HG02938 (cell line): ENCODE measurements around the gene SNX33.
"Not testable (repeated sequence)": the region's sequence is repeated elsewhere in the genome, so short reads cannot be mapped to it uniquely, and the experiment has no call there.

Experiments used
- ATAC-seq: cut with Tn5 transposase; IDR thresholded peaks from one replicate; pipeline ENCODE4 v1.9.1; 2021; ENCODE audit warnings: mild to moderate bottlenecking, moderate library complexity; ENCODE audit not compliant: unreplicated experiment

SNX33 gene, protein sequence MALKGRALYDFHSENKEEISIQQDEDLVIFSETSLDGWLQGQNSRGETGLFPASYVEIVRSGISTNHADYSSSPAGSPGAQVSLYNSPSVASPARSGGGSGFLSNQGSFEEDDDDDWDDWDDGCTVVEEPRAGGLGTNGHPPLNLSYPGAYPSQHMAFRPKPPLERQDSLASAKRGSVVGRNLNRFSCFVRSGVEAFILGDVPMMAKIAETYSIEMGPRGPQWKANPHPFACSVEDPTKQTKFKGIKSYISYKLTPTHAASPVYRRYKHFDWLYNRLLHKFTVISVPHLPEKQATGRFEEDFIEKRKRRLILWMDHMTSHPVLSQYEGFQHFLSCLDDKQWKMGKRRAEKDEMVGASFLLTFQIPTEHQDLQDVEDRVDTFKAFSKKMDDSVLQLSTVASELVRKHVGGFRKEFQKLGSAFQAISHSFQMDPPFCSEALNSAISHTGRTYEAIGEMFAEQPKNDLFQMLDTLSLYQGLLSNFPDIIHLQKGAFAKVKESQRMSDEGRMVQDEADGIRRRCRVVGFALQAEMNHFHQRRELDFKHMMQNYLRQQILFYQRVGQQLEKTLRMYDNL

DNA sequence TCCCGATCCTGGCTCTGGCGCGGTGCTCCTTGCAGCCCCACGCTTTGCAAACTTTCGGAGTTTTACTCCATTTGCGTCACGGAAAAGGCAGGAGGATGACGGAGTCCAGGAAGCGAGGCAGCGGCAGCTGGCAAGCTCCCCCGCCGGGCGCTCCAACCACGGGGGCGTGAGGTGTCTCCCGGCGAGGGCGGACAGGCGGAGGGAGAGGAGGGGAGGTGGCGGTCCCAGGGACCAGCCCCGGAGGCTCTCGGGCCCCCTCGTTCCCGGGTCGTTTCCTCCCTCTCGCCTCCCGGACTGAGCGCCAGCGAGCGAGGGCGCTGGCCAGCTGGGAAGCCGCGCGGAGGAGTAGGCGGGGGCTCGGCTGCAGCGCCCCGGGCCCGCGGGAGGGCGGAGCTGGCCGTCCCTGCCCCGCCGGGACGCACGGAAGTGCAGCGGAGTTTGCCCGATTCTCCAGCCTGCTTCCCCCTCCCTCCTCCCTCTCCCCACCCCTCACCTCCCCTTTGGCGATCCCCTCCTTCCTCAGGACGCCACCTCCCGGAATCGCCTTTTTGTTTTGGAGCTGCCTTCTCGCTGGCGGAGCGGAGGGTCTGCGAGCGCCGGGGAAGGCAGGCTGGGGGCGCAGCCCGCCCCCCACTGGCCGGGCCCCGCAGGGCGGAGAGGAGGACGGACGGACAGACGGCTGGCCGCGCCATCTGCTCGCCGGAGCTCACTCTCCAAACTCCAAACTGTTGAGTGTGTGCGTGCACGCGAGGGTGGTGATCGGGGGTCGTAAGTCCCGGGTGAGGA lies at the start of gene SNX33:
Gene SNX33 (plus strand): TSS at position 543 of the 786 bp plus-strand sequence. CDS start 1,191 bp downstream, outside the sequence.
- no peak for ATAC-seq

DNA sequence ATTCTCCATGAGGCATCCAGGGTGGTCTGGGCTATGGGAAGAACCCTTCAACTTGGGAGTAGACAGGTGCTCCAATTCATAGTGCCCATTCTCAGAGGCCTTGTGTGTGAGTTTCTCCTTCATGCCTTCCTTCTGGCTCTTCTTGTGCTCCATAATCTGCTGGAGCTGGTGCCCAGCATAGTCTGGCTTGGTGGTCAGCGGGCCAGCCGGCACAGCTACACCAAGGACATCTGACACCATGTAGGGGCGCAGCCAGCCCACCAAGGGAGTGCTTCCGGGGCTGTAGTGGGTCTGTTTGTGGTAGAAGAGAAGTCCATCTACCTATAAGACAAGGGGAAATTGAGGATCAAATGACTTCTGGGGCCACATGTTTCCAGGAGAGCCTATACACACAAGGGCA lies 49.4 kb upstream of the SNX33 start:
- no peak for ATAC-seq

DNA sequence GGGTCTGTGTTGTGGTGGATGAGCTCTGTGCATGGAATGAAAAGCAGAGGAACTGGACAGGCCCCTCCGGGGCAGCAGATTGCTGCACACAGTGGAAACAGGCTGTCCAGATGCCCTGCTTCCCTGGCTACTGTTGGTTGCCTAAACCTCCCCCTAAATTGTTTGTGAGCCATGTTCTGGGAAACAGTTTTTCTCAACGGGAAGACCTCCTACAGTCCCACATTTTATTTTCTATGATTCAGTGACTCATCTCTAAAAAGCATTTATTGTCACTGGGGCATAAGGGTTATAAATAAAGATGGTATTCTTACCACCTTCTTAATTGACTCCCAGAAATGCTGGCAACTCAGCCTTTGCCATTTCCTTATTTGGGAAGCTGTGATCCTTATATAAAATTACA lies 48.3 kb upstream of the SNX33 start:
- no peak for ATAC-seq

DNA sequence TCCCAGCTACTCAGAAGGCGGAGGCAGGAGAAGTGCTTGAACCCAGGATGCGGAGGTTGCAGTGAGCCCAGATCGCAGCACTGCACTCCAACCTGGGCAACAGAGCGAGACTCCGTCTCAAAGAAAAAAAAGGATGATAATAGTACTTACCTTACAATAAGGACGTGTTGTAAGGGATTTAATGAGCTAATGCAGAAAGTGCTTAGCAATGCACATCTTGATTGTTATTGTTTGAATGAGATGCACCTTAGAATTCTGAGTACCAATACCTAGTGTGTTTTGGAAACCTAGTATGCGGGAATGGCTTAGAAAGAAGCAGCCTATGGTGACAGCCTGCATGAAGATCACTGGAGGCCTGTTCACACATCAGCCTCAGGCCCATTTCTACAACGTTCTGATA lies 41.7 kb upstream of the SNX33 start:
- ATAC-seq, result no peak

DNA sequence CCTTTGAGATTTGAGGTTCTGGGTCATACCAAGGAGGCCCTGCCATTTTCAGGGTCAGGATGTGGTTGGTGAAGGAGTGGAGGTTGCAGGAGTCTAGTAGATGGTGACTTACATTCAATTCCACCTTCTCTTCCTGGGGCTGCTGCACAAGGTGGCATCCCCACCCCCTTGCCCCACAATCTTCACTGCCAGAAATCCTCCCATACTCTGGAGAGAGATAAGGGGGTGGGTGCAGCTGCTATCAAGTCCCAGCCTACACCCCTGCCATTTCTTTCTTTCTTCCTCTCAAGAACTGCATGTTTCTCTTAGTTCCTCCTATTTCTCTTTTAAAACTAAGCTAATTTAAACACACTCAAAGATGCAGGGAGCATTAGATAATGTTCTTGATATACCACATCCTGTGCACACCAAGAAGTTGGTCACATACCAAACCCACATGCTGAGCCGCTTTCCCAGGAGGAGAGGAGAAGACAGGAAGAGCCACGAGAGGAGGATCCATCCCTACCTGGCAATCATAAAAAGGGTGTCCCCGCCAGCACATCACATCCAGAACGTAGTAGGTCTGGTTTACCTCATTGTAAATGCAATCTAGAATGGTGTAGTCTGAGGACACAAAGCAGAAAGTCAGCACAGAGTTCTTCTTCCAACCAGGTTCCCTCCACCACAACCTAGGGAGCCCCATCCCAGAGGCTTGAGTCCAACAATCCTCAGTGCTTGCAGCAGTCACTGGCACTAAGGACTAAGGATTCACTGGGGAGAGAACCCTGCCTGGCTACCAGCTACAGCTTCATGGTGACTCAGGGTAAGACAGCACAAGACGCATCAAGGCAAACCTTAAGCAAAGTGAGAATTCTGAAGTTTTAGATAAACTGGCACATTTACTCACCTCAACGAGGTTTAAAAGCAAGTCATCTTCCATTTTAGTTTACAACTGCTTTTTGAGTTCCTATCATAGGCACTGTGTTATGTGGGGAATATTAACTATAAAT lies 40.7 kb upstream of the SNX33 start:
- ATAC-seq, result no peak

DNA sequence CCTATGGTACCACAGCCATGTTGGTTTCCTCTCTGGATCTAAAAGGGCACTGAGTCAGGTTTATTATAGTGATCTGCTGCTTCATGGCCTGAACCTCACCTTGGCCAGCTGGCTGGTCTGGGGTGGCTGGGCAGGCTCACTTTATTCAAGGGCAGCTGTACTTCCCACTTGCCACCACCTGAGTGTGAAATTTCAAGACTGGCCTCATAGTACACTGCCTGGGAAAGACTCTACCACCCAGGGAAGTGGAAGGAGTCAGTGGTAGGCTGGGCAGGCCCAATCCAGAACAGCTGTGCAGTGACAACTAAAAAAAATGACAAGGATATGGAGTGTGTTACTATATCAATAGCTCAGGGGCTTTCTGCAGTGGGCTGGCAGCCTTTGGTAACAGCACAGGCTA lies 30.9 kb upstream of the SNX33 start:
- no peak for ATAC-seq

DNA sequence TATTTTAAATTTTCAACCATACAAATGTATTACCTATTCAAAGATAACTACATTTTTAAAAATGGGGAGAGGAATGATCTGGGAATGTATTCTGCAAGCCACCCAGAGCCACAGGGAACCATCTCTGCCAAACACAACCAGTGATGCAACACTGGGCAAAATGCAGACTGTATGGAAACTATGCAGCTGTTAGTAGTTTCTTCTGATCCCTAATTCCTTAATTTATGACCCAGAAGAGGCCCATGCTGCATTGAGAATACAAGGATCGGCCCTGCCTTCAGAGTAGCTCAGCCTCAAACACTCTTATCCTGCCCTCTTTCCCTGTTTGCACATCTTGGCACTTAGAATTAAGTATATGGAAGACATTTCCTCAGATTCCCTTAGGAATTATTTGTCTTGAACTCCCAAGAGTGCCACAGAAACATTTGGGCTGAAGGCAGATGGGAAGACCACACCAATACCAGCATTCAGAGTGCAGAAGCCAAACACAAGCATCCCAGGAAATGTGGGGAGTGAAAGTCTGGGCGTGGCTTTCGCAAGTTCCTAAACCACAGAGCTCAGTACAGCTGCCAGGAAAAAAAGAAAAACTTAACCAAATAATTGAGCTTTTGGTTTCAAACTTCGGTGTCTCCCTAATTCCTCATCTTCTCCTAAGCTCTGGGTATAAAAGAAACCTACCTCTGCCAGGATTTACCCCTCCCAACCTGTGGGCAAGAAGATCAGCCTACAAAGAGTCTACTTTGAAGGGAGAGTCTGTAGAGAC lies 27.5 kb upstream of the SNX33 start:
- ATAC-seq, result no peak

DNA sequence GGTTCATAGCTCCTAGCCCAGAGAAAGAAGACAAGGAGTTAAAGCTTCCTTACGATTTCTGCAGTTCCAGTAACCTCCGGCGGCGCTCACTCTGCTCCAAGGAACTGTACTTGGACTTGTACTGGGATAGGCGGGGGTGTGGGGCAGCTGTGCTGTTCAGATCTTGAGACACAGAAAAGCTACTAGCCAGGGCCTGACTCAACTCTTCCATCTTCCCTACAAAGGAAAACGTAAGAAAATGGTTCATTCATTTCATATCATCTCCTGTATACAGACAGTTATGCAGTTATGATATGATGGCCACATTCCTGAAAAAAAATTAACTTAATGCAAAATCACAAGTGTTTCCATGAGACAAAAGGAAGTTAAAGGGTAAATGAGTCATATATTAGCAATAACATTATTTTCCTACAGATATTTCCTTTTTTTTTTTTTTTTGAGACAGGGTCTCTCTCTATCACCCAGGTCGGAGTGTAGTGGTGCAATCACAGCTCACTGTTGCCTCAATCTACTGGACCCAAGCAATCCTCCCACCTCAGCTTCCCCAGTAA lies 26.8 kb upstream of the SNX33 start:
- no peak for ATAC-seq

DNA sequence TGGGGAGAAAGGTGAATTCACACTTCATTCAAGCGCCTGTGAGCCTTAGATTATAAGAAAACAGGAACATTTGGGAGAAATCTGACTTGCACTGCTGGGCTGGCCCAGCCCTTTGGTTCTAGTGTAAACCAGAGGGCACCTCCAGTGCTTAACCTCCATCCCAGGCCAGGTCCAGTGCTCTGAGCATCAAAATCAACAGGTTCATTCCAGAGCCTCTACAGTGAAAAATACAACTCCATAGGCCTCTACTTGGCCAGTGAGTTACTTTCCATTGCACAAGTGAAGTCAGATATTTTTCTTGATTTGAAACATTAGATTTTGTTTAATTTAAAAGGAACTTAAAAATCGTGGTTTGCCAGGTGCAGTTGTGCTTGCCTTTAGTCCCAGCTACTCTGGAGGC lies 25.2 kb upstream of the SNX33 start:
- ATAC-seq, result no peak

DNA sequence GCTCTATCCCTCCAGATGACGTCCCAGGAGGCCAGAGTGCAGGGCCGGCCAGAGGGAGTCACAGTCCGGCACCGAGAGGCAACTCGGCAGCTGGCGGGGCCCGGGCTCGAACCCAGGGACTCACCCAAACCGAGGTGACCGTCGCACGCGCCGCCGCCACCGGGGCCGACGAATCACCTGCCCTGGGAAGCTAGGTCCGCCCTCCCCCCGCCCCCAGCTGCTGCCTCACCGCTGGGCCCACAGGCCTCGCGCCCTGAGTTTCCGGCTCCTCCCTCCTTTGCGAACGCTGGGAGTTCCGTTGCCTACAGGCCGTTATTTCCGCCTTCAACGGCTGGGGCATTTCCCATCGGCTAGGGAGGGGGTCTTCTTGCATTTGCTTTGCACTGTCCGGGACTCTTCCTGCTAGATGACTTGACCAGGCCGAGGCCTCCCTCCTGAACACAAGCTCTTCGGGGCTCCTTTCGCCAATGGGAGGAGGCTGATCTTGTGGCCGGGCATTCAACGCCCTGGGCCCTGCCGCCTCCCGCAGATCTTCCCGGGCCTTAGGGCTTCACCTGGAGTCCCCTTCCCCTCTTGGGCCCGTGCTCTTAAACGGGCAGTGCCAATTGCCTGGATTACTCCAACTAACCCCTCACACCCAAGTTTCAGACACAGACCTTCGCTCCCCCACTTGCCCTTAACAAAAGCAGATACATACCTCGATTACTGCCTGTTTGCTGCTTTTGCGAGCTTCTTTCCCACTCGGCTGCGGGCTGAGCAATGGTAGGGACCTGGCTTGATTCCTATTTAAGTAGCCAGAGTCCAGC lies 22.0 kb upstream of the SNX33 start, which contains the start of gene SNUPN:
Gene SNUPN (minus strand): TSS at position 184 of the 806 bp plus-strand sequence. CDS start 4,674 bp downstream, outside the sequence.
- ATAC-seq, result peak; percentile 67

DNA sequence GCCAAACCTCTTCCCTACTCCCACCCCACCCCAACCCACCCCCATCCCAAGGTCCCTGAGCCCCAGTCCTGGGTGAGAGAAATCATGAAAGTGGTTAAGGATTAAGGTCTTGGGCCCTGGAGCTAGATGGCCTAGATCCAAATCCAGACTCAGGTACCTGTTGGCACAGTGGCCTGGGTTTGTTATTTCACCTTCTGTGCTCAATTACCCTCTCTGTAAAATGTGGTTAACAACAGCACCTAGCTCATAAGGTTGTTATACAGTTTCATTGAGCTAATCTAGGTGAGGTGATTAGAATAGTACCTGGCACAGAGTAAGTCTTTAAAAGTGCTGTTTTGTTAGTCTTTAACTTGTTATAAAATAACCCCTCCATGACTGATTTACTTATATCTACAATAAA lies 15.8 kb upstream of the SNX33 start:
- no peak for ATAC-seq

DNA sequence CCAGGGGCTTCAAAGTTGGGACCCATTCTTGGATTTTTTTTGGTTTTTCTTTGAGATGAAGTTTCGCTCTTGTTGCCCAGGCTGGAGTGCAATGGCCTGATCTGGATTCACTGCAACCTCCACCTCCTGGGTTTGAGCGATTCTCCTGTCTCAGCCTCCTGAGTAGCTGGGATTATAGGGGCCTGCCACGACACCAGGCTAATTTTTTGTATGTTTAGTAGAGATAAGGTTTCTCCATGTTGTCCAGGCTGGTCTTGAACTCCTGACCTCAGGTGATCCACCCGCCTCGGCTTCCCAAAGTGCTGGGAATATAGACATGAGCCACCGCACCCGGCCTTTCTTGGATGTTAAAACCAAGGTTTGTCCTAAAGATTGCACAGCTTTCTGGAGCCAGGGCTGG lies 13.8 kb upstream of the SNX33 start:
- ATAC-seq, result not testable (repeated sequence)

DNA sequence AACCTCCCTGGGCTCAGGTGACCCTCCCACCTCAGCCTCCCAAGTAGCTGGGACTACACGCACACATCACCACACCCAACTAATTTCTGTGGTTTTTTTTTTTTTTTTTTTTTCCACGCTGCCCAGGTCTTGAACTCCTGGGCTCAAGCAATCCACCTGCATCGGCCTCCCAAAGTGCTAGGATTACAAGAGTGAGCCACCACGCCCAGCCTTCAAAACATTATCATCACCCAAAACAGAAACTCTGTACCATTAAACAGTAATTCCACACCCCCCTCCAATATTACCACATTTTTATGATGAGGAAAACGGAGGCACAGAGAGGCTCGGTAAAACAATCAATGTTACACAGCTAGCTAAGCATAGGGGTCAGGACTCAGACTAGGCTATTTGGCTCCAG lies 11.7 kb upstream of the SNX33 start:
- no peak for ATAC-seq

DNA sequence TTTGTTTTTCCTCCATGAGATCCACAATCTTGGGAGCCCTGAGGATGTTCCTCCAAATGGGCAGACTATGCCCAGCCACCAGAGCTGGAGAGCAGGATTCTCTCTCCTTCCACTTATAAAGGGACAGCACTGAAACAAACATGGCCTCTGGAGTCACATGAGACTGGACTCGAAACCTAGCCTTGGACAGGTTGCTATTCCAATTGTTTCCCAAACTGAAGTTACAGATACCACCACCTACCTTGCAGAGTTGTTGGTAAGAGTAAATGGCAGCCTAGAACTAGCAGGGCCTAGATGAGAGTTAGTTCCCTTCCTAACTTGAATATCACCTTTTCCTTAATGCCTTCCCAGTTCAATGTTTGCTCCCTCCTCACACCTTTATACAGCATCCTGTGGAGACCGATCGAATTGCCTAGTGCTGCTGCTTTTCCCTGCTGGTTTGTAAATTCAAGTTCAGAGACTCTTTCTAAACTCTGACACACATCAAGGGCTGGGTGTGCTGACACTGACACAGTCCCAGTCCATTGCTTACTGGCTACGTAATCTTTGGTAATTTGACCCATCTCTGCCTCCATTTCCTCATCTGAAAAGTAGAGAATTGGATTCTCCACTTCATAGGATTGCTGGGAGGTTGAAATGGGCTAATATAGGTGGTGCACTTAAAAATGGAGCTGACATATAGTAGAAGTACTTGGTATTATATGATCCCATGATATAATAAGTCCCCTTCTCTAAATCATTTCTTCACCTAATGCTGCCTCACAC lies 10.3 kb upstream of the SNX33 start:
- ATAC-seq, result no peak

DNA sequence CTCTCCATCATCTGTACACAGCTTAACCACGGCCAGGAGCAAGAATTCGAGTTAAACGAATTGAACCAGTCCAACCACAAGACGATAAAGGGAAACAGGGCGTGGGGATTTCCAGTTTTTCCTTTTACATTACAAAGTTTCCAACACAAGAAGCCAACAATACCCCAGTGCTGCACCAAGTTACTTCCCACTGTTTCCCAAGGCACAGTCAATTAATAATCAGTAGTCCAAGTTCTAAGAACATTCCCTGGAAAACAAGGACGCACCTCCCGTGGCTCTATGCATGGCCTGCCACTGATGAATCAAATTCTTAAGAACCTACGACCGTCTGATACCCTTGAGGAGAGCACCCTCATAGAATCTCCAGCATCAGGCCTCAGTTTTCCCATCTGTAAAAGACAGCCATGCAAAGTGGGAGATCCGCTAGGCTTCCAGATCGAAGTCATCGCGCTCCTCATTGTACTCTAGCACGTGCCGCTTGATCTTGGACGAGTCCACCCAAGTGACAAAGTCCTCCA lies 8.5 kb upstream of the SNX33 start:
- no peak for ATAC-seq

DNA sequence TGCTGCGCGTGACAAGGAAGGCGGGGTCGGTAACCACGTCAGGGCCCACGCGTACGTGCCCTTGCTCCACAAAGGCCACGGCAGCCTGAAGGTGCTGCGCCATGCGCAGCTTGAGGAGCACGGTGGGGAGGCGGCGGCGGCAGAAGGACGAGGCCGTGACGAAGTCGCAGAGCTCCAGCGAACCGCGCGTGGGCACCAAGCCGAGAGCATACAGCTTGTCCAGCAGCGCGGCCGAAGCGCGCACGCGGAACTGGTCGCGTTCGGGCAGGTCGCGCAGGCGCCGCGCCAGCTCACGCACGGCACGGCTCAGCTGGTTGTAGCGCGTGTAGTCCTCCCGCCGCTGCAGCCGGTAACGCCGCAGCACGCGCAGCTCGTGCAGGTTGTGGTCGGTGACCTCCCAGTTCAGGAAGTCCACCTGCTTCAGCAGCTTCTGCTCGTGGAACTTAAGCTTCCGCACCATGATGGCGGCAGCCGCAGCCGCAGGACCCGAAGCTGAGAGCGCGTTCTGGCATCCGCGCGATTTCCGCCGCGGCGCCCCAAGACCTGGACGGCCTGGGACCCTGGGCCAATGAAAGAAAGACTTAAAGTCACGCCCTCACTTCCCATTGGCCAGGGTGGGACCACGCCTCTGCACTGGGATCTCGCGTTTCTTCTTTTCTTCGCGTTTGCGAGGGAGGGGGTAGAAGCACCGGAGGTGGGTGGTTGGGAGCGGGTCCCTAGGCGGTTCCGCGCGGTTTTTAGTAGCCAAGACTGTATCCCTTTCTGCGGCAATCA lies 7.8 kb upstream of the SNX33 start, which contains the start of gene IMP3:
Gene IMP3 (minus strand): TSS at position 516 of the 774 bp plus-strand sequence. CDS start 56 bp downstream, at position 460.
- peak; percentile 84 for ATAC-seq
